DOHH2 (cell line): ENCODE data around the gene TMEM183A.

Experiments used
- H3F3A ChIP-seq: fragments of 200-600 bp; sonication (generic), shearing (Covaris generic); 2 replicates; pipeline ENCODE4 v1.6.0; 2016; ENCODE audit warnings: antibody characterized with exemption, mild to moderate bottlenecking; ENCODE audit not compliant: control insufficient read depth, insufficient read depth
- H3K27ac ChIP-seq: fragments of 200-600 bp; sonication (generic); 2 replicates; pipeline ENCODE4 v1.5.1; 2014; ENCODE audit warnings: low read depth, mild to moderate bottlenecking, low read length, moderate library complexity
- H3K27me3 ChIP-seq: fragments of 200-600 bp; sonication (generic); 2 replicates; pipeline ENCODE4 v1.6.1; 2014; ENCODE audit warnings: mild to moderate bottlenecking, low read length, mixed read lengths; ENCODE audit not compliant: control insufficient read depth
- H3K36me3 ChIP-seq: fragments of 200-600 bp; sonication (generic); 2 replicates; pipeline ENCODE4 v1.6.1; 2014; ENCODE audit warnings: mild to moderate bottlenecking, low read length, moderate library complexity, mixed read lengths; ENCODE audit not compliant: control insufficient read depth
- H3K4me1 ChIP-seq: fragments of 200-600 bp; sonication (generic); 2 replicates; pipeline ENCODE4 v1.6.1; 2014; ENCODE audit warnings: mild to moderate bottlenecking, low read length, mixed read lengths; ENCODE audit not compliant: control insufficient read depth
- H3K4me2 ChIP-seq: fragments of 200-600 bp; sonication (generic); 2 replicates; pipeline ENCODE4 v1.6.0; 2014; ENCODE audit warnings: mild to moderate bottlenecking, low read length, moderate library complexity
- H3K4me3 ChIP-seq: fragments of 200-600 bp; sonication (generic); 2 replicates; pipeline ENCODE4 v1.5.1; 2014; ENCODE audit warnings: mild to moderate bottlenecking, low read length, mixed read lengths
- H3K79me2 ChIP-seq: fragments of 200-600 bp; sonication (generic); 2 replicates; pipeline ENCODE4 v1.6.1; 2014; ENCODE audit warnings: mild to moderate bottlenecking, low read length, mixed read lengths; ENCODE audit not compliant: control insufficient read depth
- H3K9me2 ChIP-seq: fragments of 200-600 bp; sonication (generic); replicated peaks from 2 replicates; pipeline ENCODE4 v1.6.1; 2014; ENCODE audit warnings: mild to moderate bottlenecking, low read length, mixed read lengths; ENCODE audit not compliant: control insufficient read depth
- H3K9me3 ChIP-seq: fragments of 200-600 bp; sonication (generic); 2 replicates; pipeline ENCODE4 v1.6.1; 2014; ENCODE audit warnings: antibody characterized with exemption, low read length, mixed read lengths; ENCODE audit not compliant: control insufficient read depth, insufficient read depth
- H4K20me1 ChIP-seq: fragments of 200-600 bp; sonication (generic); 2 replicates; pipeline ENCODE4 v1.6.0; 2014; ENCODE audit warnings: low read depth, mild to moderate bottlenecking, antibody characterized with exemption, low read length, moderate library complexity; ENCODE audit not compliant: control insufficient read depth, insufficient read depth
- EZH2phosphoT487 ChIP-seq: fragments of 200-600 bp; sonication (generic); IDR thresholded peaks from 2 replicates; pipeline ENCODE4 v1.6.1; 2017; ENCODE audit warnings: borderline replicate concordance, mild to moderate bottlenecking, antibody characterized with exemption, low read length, moderate library complexity, mixed read lengths
- TF ChIP-seq, protein P1 (sequence below): fragments of 200-600 bp; sonication (generic); IDR thresholded peaks from one replicate; pipeline ENCODE4 v1.5.1; 2014; ENCODE audit warnings: antibody characterized with exemption, mild to moderate bottlenecking, low read depth, low read length; ENCODE audit not compliant: poor library complexity, severe bottlenecking

Gene TMEM183A

DNA sequence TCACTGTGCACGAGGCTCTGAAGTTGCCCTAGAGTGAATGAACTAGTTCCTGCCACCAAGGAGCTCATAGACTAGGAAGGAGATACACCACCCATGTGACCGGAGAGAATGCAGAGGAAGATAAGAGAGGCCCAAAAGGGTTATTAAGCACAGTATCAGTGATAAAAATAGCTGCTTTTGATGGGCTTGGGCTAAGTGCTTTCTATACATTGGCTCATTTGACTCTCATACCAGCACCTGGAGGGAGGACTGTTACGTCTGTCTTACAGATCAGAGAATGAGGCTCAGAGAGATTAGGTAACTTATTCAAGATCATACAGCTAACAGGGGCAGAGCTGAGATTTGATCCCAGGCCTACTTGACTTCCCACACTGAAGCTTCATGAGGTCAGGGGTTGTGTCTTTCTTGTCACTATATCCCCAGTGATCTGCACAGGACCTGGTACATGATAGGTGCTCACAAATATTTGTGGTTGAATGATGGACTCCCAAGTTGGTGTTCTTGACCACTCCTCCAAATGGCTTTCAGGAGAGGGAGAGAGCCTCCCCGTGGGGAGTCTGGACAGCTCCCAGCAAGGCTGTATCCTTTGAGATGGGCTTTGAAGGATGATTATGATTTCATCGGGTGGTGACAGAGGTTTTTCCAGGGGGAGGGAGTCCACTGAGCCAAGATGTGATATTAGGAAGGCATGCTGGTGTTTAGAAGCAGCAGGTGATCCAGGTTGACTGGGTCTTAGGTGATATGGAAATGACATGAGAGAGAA is 33.5 kb downstream of the TMEM183A start:
- Histone ChIP-seq H3K4me2 (no peak overlapping the region), H3F3A (no peaks in the 10 kb centered on the region), H3K9me2 (no peaks in the 10 kb centered on the region), H3K4me1 (no peaks in the 10 kb centered on the region), H3K79me2 (no peaks in the 10 kb centered on the region), H3K27ac (no peak overlapping the region), H4K20me1 (no peaks in the 10 kb centered on the region), H3K4me3 (no peak overlapping the region), H3K27me3 (peaks cover 7% of the 10 kb centered on the region; the same call in 1 of the 2 replicates), H3K9me3 (no peaks in the 10 kb centered on the region), H3K36me3 (no peaks in the 10 kb centered on the region)
- TF ChIP-seq EZH2phosphoT487 = no peak

DNA sequence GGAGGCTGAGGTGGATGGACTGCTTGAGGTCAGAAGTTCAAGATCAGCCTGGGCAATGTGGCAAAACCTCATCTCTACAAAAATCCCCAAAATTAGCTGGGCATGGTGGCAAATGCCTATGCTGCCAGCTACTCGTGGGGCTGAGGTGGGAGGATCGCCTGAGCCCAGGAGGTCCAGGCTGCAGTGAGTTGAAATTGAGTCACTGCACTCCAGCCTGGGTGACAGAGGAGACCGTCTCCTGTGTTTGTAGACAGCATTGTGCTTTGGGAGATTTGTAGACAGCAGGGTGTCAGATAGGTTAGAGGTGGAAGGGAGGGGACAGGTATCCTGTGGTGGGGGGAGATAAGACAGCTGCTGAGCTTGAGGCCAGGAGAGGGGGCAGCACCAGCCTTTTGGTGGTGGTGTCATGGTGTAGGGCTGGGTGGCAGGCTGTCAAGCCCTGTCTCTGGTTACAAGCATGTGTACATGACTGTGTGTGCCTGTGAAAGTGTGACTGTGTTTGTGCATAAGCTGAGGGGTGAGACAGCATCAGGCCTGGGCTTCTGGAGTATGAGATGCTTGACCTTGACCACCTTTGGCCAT is 34.3 kb downstream of the TMEM183A start:
- no peaks in the 10 kb centered on the region for H3K79me2 ChIP-seq
- no peaks in the 10 kb centered on the region for H3K4me1 ChIP-seq
- H4K20me1 ChIP-seq = no peaks in the 10 kb centered on the region
- TF ChIP-seq, protein P1, sequence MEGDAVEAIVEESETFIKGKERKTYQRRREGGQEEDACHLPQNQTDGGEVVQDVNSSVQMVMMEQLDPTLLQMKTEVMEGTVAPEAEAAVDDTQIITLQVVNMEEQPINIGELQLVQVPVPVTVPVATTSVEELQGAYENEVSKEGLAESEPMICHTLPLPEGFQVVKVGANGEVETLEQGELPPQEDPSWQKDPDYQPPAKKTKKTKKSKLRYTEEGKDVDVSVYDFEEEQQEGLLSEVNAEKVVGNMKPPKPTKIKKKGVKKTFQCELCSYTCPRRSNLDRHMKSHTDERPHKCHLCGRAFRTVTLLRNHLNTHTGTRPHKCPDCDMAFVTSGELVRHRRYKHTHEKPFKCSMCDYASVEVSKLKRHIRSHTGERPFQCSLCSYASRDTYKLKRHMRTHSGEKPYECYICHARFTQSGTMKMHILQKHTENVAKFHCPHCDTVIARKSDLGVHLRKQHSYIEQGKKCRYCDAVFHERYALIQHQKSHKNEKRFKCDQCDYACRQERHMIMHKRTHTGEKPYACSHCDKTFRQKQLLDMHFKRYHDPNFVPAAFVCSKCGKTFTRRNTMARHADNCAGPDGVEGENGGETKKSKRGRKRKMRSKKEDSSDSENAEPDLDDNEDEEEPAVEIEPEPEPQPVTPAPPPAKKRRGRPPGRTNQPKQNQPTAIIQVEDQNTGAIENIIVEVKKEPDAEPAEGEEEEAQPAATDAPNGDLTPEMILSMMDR = no peak
- TF ChIP-seq EZH2phosphoT487 = no peak
- H3F3A ChIP-seq = no peaks in the 10 kb centered on the region
- H3K4me3 ChIP-seq = no peak overlapping the region
- no peaks in the 10 kb centered on the region for H3K9me2 ChIP-seq
- no peaks in the 10 kb centered on the region for H3K9me3 ChIP-seq
- H3K27me3 ChIP-seq = peaks cover 7% of the 10 kb centered on the region; the same call in 1 of the 2 replicates
- H3K27ac ChIP-seq = no peak overlapping the region
- H3K36me3 ChIP-seq = no peaks in the 10 kb centered on the region
- no peak overlapping the region for H3K4me2 ChIP-seq

DNA sequence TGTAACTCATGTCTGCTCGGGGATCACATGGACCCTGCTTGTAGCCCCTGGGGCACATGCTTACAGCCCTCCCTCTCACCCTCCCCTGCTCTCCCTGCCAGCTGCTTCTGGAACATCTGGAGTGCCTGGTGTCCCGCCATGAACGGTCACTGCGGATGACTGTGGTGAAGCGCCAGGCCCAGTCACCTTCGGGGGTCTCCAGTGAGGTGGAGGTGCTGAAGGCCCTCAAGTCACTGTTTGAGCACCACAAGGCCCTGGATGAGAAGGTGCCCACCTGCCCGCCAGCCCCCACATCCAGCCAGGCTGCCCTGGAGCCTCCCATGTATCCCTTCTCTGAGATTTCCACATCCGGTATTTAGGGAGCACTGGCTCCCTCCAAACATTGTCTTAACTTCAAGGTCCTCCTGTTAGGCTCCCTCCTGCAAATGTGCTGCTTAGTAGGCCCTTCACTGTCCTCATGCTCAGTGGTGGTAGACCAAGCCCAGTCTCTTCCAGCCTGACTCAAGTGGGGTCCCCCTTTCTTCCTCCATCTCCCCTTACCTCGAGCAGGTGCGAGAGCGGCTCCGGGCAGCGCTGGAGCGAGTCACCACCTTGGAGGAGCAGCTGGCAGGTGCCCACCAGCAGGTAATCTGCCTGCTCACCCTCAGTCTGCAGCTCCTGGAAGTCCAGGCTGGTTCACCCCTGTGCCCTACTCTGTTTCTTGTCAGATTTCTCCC is 36.8 kb downstream of the TMEM183A start:
- Histone ChIP-seq H3F3A (no peaks in the 10 kb centered on the region), H3K4me1 (no peaks in the 10 kb centered on the region)
- TF ChIP-seq EZH2phosphoT487 = no peak
- TF ChIP-seq, protein P1 = no peak

More for the DNA sequence above, 36.8 kb downstream of the TMEM183A start:
- Histone ChIP-seq H3K27me3 (no peaks in the 10 kb centered on the region; the same call in 1 of the 2 replicates), H3K9me2 (no peaks in the 10 kb centered on the region), H3K4me2 (no peak overlapping the region), H4K20me1 (no peaks in the 10 kb centered on the region), H3K36me3 (no peaks in the 10 kb centered on the region), H3K9me3 (no peaks in the 10 kb centered on the region), H3K27ac (no peak overlapping the region), H3K79me2 (no peaks in the 10 kb centered on the region), H3K4me3 (no peak overlapping the region)
